GM20000 (cell line): ENCODE data around the gene MLPH.

ENCODE experiments used
- DNase-seq: peaks from one replicate; pipeline ENCODE4 v3.0.0; 2012; ENCODE audit warnings: low spot score
- TF ChIP-seq, protein P1 (sequence below): IDR thresholded peaks from 2 replicates; pipeline ENCODE4 v1.5.1; 2012; ENCODE audit warnings: mild to moderate bottlenecking, control low read depth; ENCODE audit errors: extremely low read depth, missing control alignments

The MLPH gene

DNA sequence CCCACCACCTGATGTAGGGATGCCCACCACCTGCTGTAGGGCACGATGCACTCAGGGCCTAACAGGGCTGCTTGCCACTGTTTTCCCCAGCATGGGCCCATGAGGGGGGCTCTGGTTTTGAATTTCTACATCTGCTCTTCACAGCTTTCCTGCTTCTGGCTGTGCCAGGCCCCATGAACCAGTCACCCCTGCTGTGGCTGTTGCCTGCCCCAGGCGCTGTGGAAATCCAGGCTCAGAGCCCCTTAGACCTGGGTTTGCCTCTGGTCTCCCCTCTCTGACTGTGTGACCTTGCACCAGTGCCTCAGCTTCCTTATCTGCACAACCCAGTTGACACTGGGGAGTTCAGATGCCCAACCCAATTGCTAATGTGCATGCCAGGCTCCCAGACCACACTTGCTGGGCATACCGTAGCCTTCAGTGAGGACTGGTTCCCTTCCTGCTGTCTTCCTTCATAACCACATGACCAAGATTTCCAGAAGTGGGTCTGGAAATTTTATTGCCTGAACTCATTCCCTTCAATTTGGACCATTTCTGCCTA, 6.0 kb upstream of the MLPH start:
- DNase-seq = no peak
- TF ChIP-seq, protein P1, sequence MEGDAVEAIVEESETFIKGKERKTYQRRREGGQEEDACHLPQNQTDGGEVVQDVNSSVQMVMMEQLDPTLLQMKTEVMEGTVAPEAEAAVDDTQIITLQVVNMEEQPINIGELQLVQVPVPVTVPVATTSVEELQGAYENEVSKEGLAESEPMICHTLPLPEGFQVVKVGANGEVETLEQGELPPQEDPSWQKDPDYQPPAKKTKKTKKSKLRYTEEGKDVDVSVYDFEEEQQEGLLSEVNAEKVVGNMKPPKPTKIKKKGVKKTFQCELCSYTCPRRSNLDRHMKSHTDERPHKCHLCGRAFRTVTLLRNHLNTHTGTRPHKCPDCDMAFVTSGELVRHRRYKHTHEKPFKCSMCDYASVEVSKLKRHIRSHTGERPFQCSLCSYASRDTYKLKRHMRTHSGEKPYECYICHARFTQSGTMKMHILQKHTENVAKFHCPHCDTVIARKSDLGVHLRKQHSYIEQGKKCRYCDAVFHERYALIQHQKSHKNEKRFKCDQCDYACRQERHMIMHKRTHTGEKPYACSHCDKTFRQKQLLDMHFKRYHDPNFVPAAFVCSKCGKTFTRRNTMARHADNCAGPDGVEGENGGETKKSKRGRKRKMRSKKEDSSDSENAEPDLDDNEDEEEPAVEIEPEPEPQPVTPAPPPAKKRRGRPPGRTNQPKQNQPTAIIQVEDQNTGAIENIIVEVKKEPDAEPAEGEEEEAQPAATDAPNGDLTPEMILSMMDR = no peak

DNA sequence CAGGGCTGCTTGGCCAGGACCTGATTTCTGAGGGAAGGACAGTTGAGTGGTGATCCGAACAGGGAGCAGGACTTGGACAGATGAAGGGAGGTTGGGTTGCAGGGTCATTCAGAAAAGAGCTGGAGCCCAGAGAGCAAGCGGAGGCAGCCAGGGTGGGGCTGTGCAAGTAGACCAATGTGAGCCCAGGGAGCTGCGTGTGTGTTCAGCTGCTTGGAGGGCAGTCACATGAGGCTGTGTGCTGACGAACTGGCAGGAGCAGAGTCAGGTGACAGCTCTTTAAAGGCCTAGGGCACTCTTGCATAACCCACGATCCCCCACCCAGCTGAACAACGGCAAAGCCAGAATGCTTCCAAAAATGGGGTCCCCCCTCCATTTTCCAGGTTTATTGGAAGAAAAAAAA, 4.6 kb upstream of the MLPH start:
- TF ChIP-seq, protein P1 = no peak
- no peak for DNase-seq

DNA sequence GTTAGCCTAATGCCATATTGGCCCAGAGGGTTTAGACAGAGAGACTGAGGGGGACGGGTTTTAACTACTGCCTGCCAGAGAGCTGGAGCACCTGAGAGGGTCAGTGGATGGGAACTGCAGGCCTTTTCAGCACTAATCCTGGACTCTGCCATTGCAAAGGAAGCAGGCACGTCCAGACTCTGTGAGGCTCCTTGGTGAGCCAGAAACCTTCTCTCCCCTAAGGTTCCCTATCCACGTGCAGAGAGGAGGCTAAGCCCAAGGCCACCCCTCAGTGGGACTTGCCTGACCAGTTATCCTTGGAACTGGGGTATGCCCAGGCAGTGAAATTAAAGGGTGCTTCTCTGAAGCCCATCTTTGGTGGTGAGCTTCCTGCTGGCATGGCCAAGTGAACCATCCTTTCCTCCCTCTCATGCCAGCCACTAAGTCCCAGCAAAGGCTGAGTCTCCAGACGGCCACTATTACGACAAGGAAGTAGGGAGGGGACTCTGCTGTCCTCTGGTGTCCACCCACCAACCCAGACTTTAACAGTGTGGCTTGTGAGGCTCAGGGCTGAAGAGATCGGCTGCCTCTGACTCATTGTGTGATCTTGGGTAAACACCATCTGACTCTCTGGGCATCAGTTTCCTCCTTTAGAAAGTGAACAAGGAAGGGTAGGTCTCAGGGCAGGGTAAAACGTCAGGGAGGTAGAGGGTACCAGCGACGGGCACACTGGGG, 3.9 kb upstream of the MLPH start:
- DNase-seq = no peak
- TF ChIP-seq, protein P1 = no peak

- no peak for DNase-seq
- TF ChIP-seq, protein P1 = no peak
These were observed 1.7 kb upstream of the MLPH start for GRCh38 chr2:237485304-237485703.

DNA sequence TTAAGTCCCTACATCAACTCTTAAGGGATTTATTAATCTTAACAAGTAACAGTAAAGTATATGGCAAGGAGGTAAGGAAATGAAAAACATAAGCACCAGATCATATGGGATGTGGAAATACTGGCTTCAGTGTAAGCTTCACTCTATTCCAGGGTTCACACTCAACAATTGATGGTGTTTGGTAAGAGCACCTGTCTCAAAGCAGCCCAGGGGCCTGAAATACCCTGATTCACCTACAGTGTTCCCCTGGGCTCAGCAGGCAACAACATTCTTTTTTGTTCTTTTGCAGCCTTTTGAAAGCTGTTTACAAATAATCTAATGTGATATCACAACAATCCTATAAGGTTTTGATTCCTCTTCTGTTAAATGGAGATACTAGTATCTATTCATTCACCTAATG, 1.2 kb upstream of the MLPH start:
- no peak for DNase-seq
- TF ChIP-seq, protein P1 = no peak

GRCh38 chr2:237486334-237486818, 675 bp upstream of the MLPH start:
- no peak for DNase-seq
- TF ChIP-seq, protein P1 = no peak

GRCh38 chr2:237487496-237487895, 445 bp downstream of the MLPH start:
- TF ChIP-seq, protein P1 = no peak
- no peak for DNase-seq
